Astrocyte (in vitro differentiated cells and primary cell): ENCODE data around the gene G3BP1. TPM values are rescaled to one million over a fixed set of nuclear protein-coding genes. Genes with fewer than 3 reads are reported as not detected.

Experiments
- DNase-seq: peaks from one replicate; pipeline ENCODE4 v3.0.0-alpha.2; 2010; ENCODE audit warnings: low read depth
- FAIRE-seq: peaks from 2 replicates; lab custom pipeline; 2011; peaks lifted over from hg19 to GRCh38; lab: Jason Lieb, UNC
- H2AFZ ChIP-seq: 2 replicates; pipeline ENCODE4 v1.6.0; 2012; ENCODE audit warnings: low read depth, low read length, inconsistent platforms
- H3K27ac ChIP-seq: 2 replicates; pipeline ENCODE4 v1.5.1; 2011; ENCODE audit warnings: low read depth, low read length, inconsistent platforms
- H3K27me3 ChIP-seq: 2 replicates; pipeline ENCODE4 v1.6.0; 2011; ENCODE audit warnings: low read length, inconsistent platforms; ENCODE audit not compliant: insufficient read depth
- H3K36me3 ChIP-seq: 2 replicates; pipeline ENCODE4 v1.5.1; 2011; ENCODE audit warnings: low read length, inconsistent platforms; ENCODE audit not compliant: insufficient read depth
- H3K4me1 ChIP-seq: 2 replicates; pipeline ENCODE4 v1.5.1; 2011; ENCODE audit warnings: low read length, inconsistent platforms; ENCODE audit not compliant: insufficient read depth
- H3K4me2 ChIP-seq: 2 replicates; pipeline ENCODE4 v1.6.0; 2012; ENCODE audit warnings: low read length, inconsistent platforms
- H3K4me3 ChIP-seq: 2 replicates; pipeline ENCODE4 v1.5.1; 2011; ENCODE audit warnings: low read depth, mild to moderate bottlenecking, low read length, inconsistent platforms; ENCODE audit not compliant: insufficient read depth
- H3K79me2 ChIP-seq: 2 replicates; pipeline ENCODE4 v1.6.0; 2012; ENCODE audit warnings: mild to moderate bottlenecking, low read length, inconsistent platforms; ENCODE audit not compliant: insufficient read depth
- H3K9ac ChIP-seq: 2 replicates; pipeline ENCODE4 v1.6.0; 2012; ENCODE audit warnings: mild to moderate bottlenecking, low read length, inconsistent platforms
- H3K9me3 ChIP-seq: 2 replicates; pipeline ENCODE4 v1.5.1; 2012; ENCODE audit warnings: low read depth, mild to moderate bottlenecking, low read length, inconsistent platforms; ENCODE audit not compliant: insufficient read depth
- H4K20me1 ChIP-seq: 2 replicates; pipeline ENCODE4 v1.6.0; 2012; ENCODE audit warnings: low read length, inconsistent platforms; ENCODE audit not compliant: insufficient read depth
- H3K27ac Mint-ChIP-seq: one replicate; pipeline ENCODE4 v1.8.0; 2021; ENCODE audit warnings: mild to moderate bottlenecking, mixed read lengths; ENCODE audit not compliant: unreplicated experiment
- H3K27me3 Mint-ChIP-seq: one replicate; pipeline ENCODE4 v1.8.0; 2021; ENCODE audit warnings: low read depth, mixed read lengths; ENCODE audit not compliant: unreplicated experiment
- H3K36me3 Mint-ChIP-seq: one replicate; pipeline ENCODE4 v1.8.0; 2021; ENCODE audit warnings: low read depth, mixed read lengths; ENCODE audit not compliant: unreplicated experiment
- H3K4me1 Mint-ChIP-seq: one replicate; pipeline ENCODE4 v1.8.0; 2021; ENCODE audit warnings: low read depth, mixed read lengths; ENCODE audit not compliant: unreplicated experiment
- H3K4me3 Mint-ChIP-seq: one replicate; pipeline ENCODE4 v1.8.0; 2021; ENCODE audit warnings: mild to moderate bottlenecking, moderate library complexity, mixed read lengths; ENCODE audit not compliant: unreplicated experiment
- H3K9me3 Mint-ChIP-seq: one replicate; pipeline ENCODE4 v1.8.0; 2021; ENCODE audit warnings: mild to moderate bottlenecking, mixed read lengths; ENCODE audit not compliant: unreplicated experiment
- CTCF ChIP-seq: IDR thresholded peaks from 2 replicates; pipeline ENCODE4 v1.5.1; 2011; ENCODE audit warnings: low read depth, mild to moderate bottlenecking, inconsistent platforms, low read length, moderate library complexity; ENCODE audit not compliant: insufficient read depth
- EZH2 ChIP-seq: IDR thresholded peaks from 2 replicates; pipeline ENCODE4 v1.6.1; 2012; ENCODE audit warnings: mild to moderate bottlenecking, low read length, inconsistent platforms; ENCODE audit not compliant: insufficient read depth
- total RNA-seq: library from RNA; stranded (reverse); gene quantifications from 2 replicates; pipeline ENCODE4 v1.2.1, GENCODE V29; 2021

The G3BP1 gene
- total RNA-seq, 1 donor from 2014 or later: 246 TPM

GRCh38 chr5:151733358-151734063 lies 38.2 kb upstream of the G3BP1 start:
- Histone ChIP-seq H3K9ac (no peak overlapping the region), H3K36me3 (no peaks in the 10 kb centered on the region), H3K4me3 (no peak overlapping the region), H4K20me1 (no peaks in the 10 kb centered on the region), H3K4me1 (peaks cover 5% of the 10 kb centered on the region), H2AFZ (no peak overlapping the region), H3K79me2 (no peaks in the 10 kb centered on the region), H3K9me3 (no peaks in the 10 kb centered on the region), H3K27ac (no peak overlapping the region), H3K4me2 (no peak overlapping the region), H3K27me3 (no peaks in the 10 kb centered on the region)
- Mint-ChIP-seq H3K4me1 (peaks cover 20% of the 10 kb centered on the region), H3K36me3 (peaks cover 6% of the 10 kb centered on the region), H3K27me3 (no peaks in the 10 kb centered on the region), H3K9me3 (peaks cover 11% of the 10 kb centered on the region), H3K4me3 (no peak overlapping the region), H3K27ac (no peak overlapping the region)
- FAIRE-seq (no peak), DNase-seq (peak; percentile 87)
- no peak for TF ChIP-seq EZH2
- TF ChIP-seq CTCF: no peak

- H3K4me1 Mint-ChIP-seq: peaks cover 24% of the 10 kb centered on the region
- H3K4me3 Mint-ChIP-seq: no peak overlapping the region
- DNase-seq (no peak), FAIRE-seq (no peak)
- no peaks in the 10 kb centered on the region for H3K79me2 ChIP-seq
- H3K36me3 ChIP-seq: no peaks in the 10 kb centered on the region
- H4K20me1 ChIP-seq: no peaks in the 10 kb centered on the region
- no peak overlapping the region for H3K27ac Mint-ChIP-seq
- no peak overlapping the region for H3K4me2 ChIP-seq
- no peaks in the 10 kb centered on the region for H3K27me3 Mint-ChIP-seq
- no peak overlapping the region for H3K4me3 ChIP-seq
- H3K9ac ChIP-seq: no peak overlapping the region
- H3K27ac ChIP-seq: no peak overlapping the region
- H3K9me3 Mint-ChIP-seq: peaks cover 11% of the 10 kb centered on the region
- H3K4me1 ChIP-seq: peaks cover 8% of the 10 kb centered on the region
- no peak overlapping the region for H2AFZ ChIP-seq
- H3K36me3 Mint-ChIP-seq: peaks cover 6% of the 10 kb centered on the region
- TF ChIP-seq CTCF (no peak), EZH2 (no peak)
- no peaks in the 10 kb centered on the region for H3K27me3 ChIP-seq
- no peaks in the 10 kb centered on the region for H3K9me3 ChIP-seq
Measured at GRCh38 chr5:151734064-151734408, 37.7 kb upstream of the G3BP1 start.

- Histone ChIP-seq H3K4me1 (peaks cover 23% of the 10 kb centered on the region), H3K79me2 (no peaks in the 10 kb centered on the region), H3K9me3 (no peaks in the 10 kb centered on the region), H3K4me3 (no peak overlapping the region), H3K4me2 (no peak overlapping the region), H2AFZ (no peak overlapping the region), H3K27ac (no peak overlapping the region), H3K9ac (no peak overlapping the region), H4K20me1 (no peaks in the 10 kb centered on the region), H3K27me3 (no peaks in the 10 kb centered on the region), H3K36me3 (no peaks in the 10 kb centered on the region)
- no peaks in the 10 kb centered on the region for H3K9me3 Mint-ChIP-seq
- peaks cover 1% of the 10 kb centered on the region for H3K36me3 Mint-ChIP-seq
- no peak for DNase-seq
- no peak overlapping the region for H3K4me3 Mint-ChIP-seq
- FAIRE-seq: no peak
- H3K27me3 Mint-ChIP-seq: no peaks in the 10 kb centered on the region
- no peak for TF ChIP-seq CTCF
- TF ChIP-seq EZH2: no peak
- peaks cover 29% of the 10 kb centered on the region for H3K4me1 Mint-ChIP-seq
- H3K27ac Mint-ChIP-seq: no peak overlapping the region
Measured at GRCh38 chr5:151735646-151736045, 36.1 kb upstream of the G3BP1 start.
